Memory B cell (primary cell): ENCODE measurements around the gene VPS29.
"Not testable (repeated sequence)": the region's sequence is repeated elsewhere in the genome, so short reads cannot be mapped to it uniquely, and the experiment has no call there.

Source experiments
- ATAC-seq: fragments of 150-1000 bp; cut with Tn5 transposase; 2 replicates; pipeline ENCODE4 v1.10.0; 2021; ENCODE audit warnings: low read depth, mild to moderate bottlenecking, moderate library complexity
- DNase-seq, 2 donors: peaks; one replicate each; pipeline ENCODE4 v3.0.0; 2022; ENCODE audit warnings: low spot score in 2 of 2
- H3K27ac Mint-ChIP-seq: one replicate; pipeline ENCODE4 v1.8.0; 2022; ENCODE audit warnings: mild to moderate bottlenecking, moderate library complexity, mixed read lengths
- H3K27me3 Mint-ChIP-seq: one replicate; pipeline ENCODE4 v1.8.0; 2022; ENCODE audit warnings: mixed read lengths
- H3K36me3 Mint-ChIP-seq: one replicate; pipeline ENCODE4 v1.8.0; 2022; ENCODE audit warnings: mild to moderate bottlenecking, mixed read lengths
- H3K4me1 Mint-ChIP-seq: one replicate; pipeline ENCODE4 v1.8.0; 2022; ENCODE audit warnings: mixed read lengths
- H3K4me3 Mint-ChIP-seq: one replicate; pipeline ENCODE4 v1.8.0; 2022; ENCODE audit warnings: mild to moderate bottlenecking, moderate library complexity, mixed read lengths
- H3K9me3 Mint-ChIP-seq: one replicate; pipeline ENCODE4 v1.8.0; 2022; ENCODE audit warnings: mixed read lengths

VPS29 gene

DNA sequence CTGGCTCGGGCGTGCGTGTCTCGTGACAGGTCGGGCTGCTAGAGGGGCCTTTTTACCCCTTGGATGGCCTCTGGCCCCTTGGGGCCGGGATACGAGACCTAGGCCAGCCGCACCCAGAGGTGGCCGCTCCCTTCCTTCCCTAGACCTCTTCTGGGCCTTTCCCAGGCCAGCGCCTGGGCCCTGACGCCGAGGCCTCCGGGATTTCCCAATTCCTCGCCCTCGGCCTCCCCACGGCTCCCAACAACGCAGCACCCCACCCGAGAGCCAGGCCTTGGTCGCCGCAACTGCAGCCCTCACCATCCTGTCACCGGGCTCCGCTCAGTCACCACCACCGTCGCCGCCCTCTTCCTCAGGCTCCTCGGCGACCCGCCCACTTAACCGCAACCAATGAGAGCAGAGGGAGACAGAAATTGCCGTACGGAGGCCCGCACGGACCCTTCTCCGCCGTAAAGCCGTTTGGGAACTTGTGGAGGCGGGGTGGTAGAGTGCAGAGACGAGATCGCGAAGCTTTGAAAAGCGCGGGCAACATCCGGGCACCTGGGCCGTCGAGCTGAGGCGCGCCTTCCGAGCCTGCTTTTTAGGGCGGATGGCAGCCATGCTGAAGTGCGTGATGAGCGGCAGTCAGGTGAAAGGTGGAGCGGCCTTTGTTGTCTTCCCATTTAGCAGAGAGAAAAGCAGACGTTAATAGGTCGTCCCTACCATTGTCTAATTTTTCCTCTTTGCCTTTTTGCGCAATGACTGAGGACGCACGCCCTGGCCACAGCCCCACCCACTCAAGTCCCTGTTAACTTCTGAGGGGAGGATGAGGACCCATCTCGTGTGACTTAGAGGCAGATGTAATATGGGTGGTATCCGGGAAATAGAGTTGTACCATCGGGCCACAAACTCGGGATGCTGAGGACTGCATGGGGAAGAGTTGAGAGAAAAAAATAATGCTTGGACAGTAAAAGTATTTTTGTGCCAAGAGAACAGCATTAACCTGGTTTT is at the start of gene VPS29, which contains the start of gene RAD9B:
VPS29 (minus strand) TSS at position 360 of the 987 bp plus-strand sequence; CDS start at position 300, 60 bp downstream.
RAD9B (plus strand) TSS at position 580 of the 987 bp plus-strand sequence; CDS start at position 587, 7 bp downstream.
- H3K27me3 Mint-ChIP-seq, result no peaks in the 10 kb centered on the region
- peak within 1 kb of the TSS; percentile 95 for H3K4me3 Mint-ChIP-seq
- ATAC-seq (peak; percentile 90), DNase-seq (peak; percentile 93 to 98)
- peaks cover 12% of the 10 kb centered on the region for H3K4me1 Mint-ChIP-seq
- peak within 1 kb of the TSS; percentile 91 for H3K27ac Mint-ChIP-seq
- H3K9me3 Mint-ChIP-seq, result no peaks in the 10 kb centered on the region
- peaks cover 2% of the 10 kb centered on the region for H3K36me3 Mint-ChIP-seq

DNA sequence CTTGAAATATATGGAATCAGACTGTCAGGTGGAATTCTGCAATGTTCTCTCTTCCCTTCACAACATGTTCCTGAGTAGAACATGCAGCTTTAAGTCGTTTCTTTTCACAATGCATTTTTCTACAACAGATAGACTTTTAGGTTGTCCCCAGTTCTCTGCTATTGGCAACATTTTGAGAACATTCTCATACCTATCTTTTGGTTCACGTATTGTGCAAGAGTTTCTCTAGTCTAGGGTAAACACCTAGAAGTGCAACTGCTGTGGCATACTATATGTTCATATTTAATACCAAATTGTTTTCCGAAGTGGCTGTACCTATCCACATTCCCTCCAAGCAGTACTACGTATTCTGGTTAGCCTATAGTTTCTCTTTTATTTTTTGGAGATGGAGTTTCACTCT is 49.1 kb upstream of the VPS29 start:
- no peaks in the 10 kb centered on the region for H3K27me3 Mint-ChIP-seq

GRCh38 chr12:110549716-110550115 is 47.8 kb upstream of the VPS29 start:
- peak overlapping the region; percentile 31 for H3K27ac Mint-ChIP-seq
- no peak for DNase-seq
- no peak for ATAC-seq
- H3K27me3 Mint-ChIP-seq, result no peaks in the 10 kb centered on the region
- H3K36me3 Mint-ChIP-seq, result peaks cover 19% of the 10 kb centered on the region
- H3K4me3 Mint-ChIP-seq, result no peak overlapping the region
- H3K4me1 Mint-ChIP-seq, result peaks cover 23% of the 10 kb centered on the region
- H3K9me3 Mint-ChIP-seq, result no peaks in the 10 kb centered on the region

More for the DNA sequence above, 49.1 kb upstream of the VPS29 start:
- Mint-ChIP-seq H3K27ac (no peak overlapping the region), H3K4me3 (no peak overlapping the region), H3K9me3 (no peaks in the 10 kb centered on the region), H3K36me3 (peaks cover 18% of the 10 kb centered on the region), H3K4me1 (peaks cover 29% of the 10 kb centered on the region)
- ATAC-seq, result no peak
- DNase-seq, result no peak

DNA sequence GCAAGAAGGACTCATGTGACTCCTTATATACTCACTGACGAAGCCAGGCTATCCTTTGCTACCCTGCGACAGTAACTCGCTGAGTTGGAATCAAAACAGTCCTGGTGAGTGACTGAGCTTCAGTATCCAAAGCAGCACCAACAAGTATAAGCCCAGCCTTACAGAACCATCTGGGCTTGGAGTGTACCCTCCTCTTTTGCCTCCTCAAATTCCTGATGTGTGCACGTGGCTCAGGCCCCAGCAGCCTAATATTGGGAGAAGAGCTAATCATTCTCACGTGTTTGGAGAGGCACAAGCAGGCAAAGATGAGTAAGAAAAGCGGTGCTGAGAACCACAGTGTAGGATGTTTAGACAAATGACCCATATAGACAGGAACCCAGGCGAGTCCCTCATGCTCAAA is 46.8 kb upstream of the VPS29 start:
- Mint-ChIP-seq H3K9me3 (no peaks in the 10 kb centered on the region), H3K36me3 (peaks cover 20% of the 10 kb centered on the region), H3K27me3 (no peaks in the 10 kb centered on the region), H3K27ac (peak overlapping the region; percentile 80), H3K4me3 (no peak overlapping the region), H3K4me1 (peaks cover 24% of the 10 kb centered on the region)
- no peak for ATAC-seq
- no peak for DNase-seq

- Mint-ChIP-seq H3K9me3 (no peaks in the 10 kb centered on the region), H3K36me3 (peaks cover 25% of the 10 kb centered on the region), H3K4me3 (no peak overlapping the region), H3K27ac (no peak overlapping the region), H3K27me3 (no peaks in the 10 kb centered on the region), H3K4me1 (peaks cover 30% of the 10 kb centered on the region)
- ATAC-seq, result no peak
- no peak for DNase-seq
Measured at GRCh38 chr12:110547090-110547489, 45.2 kb upstream of the VPS29 start.

- ATAC-seq (no peak), DNase-seq (no peak)
- Mint-ChIP-seq H3K4me3 (no peak overlapping the region), H3K36me3 (peaks cover 24% of the 10 kb centered on the region), H3K9me3 (no peaks in the 10 kb centered on the region), H3K27me3 (no peaks in the 10 kb centered on the region), H3K27ac (peak overlapping the region; percentile 81), H3K4me1 (peaks cover 28% of the 10 kb centered on the region)
Measured at GRCh38 chr12:110546339-110546738, 44.4 kb upstream of the VPS29 start.

GRCh38 chr12:110545812-110546211 is 43.9 kb upstream of the VPS29 start:
- Mint-ChIP-seq H3K27ac (peak overlapping the region; percentile 81), H3K27me3 (no peaks in the 10 kb centered on the region), H3K4me1 (peaks cover 28% of the 10 kb centered on the region), H3K9me3 (no peaks in the 10 kb centered on the region), H3K4me3 (no peak overlapping the region), H3K36me3 (peaks cover 22% of the 10 kb centered on the region)
- DNase-seq, result no peak
- ATAC-seq, result no peak

GRCh38 chr12:110545259-110545658 is 43.3 kb upstream of the VPS29 start:
- Mint-ChIP-seq H3K4me1 (peaks cover 28% of the 10 kb centered on the region), H3K36me3 (peaks cover 20% of the 10 kb centered on the region), H3K27ac (peak overlapping the region; percentile 81)
- not testable (repeated sequence) for H3K27me3 Mint-ChIP-seq, ATAC-seq, H3K9me3 Mint-ChIP-seq, DNase-seq, H3K4me3 Mint-ChIP-seq

DNA sequence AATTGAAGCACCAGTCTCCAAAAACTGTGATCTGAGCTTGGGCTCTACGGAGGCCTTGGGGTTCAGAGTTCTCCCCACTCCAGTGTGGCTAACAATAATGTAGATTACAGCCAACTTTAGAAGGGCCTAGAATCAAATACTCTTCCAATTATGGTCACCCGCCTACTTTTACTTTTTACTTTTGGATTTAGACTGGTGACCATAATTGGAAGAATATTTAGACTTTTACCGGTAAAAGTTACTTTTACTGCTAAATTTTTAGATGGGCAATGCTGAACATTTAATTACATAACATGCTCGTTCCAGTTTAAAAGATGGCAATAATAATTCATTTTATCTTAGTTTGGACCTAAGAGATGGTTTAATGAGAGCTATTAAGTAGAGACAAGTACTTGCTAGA is 42.1 kb upstream of the VPS29 start:
- Mint-ChIP-seq H3K4me3 (no peak overlapping the region), H3K9me3 (no peaks in the 10 kb centered on the region), H3K36me3 (peaks cover 15% of the 10 kb centered on the region), H3K4me1 (peaks cover 22% of the 10 kb centered on the region), H3K27me3 (no peaks in the 10 kb centered on the region), H3K27ac (peak overlapping the region; percentile 92)
- ATAC-seq (no peak), DNase-seq (no peak)

DNA sequence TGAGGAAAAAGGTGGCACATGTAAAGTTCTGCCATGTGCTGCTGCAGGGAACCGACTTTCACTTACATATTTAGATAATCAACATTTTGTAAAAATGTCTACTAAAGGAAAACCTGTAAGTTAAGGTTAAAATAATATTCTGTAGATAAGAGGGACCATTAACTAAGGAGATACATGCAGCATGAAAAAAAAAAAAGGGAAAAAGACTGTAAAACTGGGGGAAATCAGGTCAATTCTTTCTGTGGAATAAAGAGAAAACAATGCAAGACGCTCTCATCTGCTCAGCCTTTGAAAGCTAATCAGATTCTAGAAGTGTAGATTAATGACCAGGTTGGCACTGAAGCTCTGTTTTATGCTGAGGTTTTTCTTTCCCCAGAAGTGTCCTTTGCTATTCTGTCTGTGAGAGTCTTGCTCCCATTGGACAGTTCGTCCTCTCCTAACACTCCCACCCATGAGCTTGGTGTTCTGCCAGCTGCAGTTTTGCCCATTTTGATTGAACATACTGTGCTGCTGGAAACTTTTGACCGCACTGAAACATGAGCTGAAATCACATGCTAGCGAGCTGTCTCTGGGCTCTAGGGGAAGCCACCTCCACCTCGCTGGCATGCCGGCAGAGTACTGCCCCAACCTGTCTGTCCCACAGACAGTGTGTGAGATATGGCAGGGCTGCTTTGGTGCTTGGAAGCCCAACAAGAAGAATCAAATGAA is 41.5 kb upstream of the VPS29 start:
- peak overlapping the region; percentile 92 for H3K27ac Mint-ChIP-seq
- H3K4me3 Mint-ChIP-seq, result peak overlapping the region; percentile 50
- peaks cover 25% of the 10 kb centered on the region for H3K4me1 Mint-ChIP-seq

DNA sequence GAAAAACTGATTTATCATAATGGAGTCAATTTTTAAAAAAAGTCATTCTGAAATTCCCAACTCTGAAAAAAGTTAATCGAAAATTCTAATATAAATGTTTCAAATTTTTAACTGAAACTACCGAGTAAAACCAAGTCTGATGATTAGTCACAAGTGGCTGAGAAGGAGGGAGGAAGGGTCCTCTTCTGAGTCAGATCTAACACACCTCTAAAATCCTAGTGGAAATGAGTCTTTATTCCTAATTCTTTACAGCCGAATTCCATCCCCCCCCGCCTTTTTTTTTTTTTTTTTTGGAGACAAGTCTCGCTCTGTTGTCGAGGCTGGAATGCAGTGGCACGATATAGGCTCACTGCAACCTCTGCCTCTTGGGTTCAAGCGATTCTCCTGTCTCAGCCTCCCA is 38.1 kb upstream of the VPS29 start:
- H3K27me3 Mint-ChIP-seq, result no peaks in the 10 kb centered on the region
- no peaks in the 10 kb centered on the region for H3K9me3 Mint-ChIP-seq
- H3K4me3 Mint-ChIP-seq, result no peak overlapping the region
- H3K36me3 Mint-ChIP-seq, result peaks cover 23% of the 10 kb centered on the region
- H3K27ac Mint-ChIP-seq, result no peak overlapping the region
- DNase-seq (no peak), ATAC-seq (no peak)
- peaks cover 16% of the 10 kb centered on the region for H3K4me1 Mint-ChIP-seq

More for the DNA sequence above, 41.5 kb upstream of the VPS29 start:
- H3K9me3 Mint-ChIP-seq, result no peaks in the 10 kb centered on the region
- ATAC-seq (peak; percentile 48), DNase-seq (no peak)
- peaks cover 18% of the 10 kb centered on the region for H3K36me3 Mint-ChIP-seq
- no peaks in the 10 kb centered on the region for H3K27me3 Mint-ChIP-seq

DNA sequence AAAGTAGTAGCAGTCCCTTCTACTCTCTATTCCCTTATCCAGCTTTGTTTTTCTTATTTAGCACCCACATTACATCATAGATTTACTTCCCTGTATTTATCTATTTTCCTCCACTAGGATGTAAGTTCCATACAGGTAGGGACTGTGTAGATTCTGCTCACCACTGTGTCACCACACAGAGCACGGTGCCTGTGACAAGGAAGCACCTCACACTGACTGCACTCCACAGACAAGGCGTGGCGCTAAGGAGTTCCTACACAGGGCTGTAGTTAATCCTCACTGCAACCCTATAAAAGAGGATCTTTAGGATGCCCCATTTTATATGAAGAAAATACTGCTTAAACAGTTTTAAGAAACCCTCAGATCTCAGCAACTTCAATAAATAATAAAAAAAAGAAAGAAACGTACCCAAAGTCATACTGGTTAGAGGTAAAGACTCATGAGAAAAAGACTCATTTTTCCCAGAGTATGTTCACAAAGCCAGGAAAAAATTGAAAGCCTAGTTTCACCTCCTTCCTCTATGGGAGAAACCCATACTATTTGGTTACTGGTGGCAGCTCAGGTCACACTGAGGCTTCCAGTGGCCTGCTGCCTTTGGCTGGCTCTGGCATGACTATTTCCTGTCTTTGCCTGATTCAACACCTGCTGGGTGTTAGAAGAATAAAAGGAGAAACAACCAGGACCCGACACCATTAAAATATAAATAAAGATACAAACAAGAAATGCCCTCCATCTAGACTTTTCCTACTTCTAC is 37.1 kb upstream of the VPS29 start:
- no peaks in the 10 kb centered on the region for H3K9me3 Mint-ChIP-seq
- H3K27ac Mint-ChIP-seq, result peak overlapping the region; percentile 3
- peaks cover 23% of the 10 kb centered on the region for H3K36me3 Mint-ChIP-seq
- peaks cover 16% of the 10 kb centered on the region for H3K4me1 Mint-ChIP-seq
- ATAC-seq (no peak), DNase-seq (no peak)
- no peak overlapping the region for H3K4me3 Mint-ChIP-seq
- no peaks in the 10 kb centered on the region for H3K27me3 Mint-ChIP-seq

GRCh38 chr12:110537605-110538409 is 35.9 kb upstream of the VPS29 start:
- Mint-ChIP-seq H3K4me3 (no peak overlapping the region), H3K4me1 (peaks cover 9% of the 10 kb centered on the region), H3K27me3 (no peaks in the 10 kb centered on the region), H3K9me3 (no peaks in the 10 kb centered on the region), H3K27ac (no peak overlapping the region), H3K36me3 (peaks cover 21% of the 10 kb centered on the region)
- ATAC-seq (no peak), DNase-seq (no peak)
